Ishikawa (cell line): Measurements from ENCODE around the gene SH3BP5L.
A peak's percentile ranks its signal among the peaks of the same experiment; 100 is the strongest.

ENCODE experiments used
- CEBPB ChIP-seq: IDR thresholded peaks from 2 replicates; pipeline ENCODE4 v1.6.1; 2012
- CREB1 ChIP-seq: IDR thresholded peaks from 2 replicates; pipeline ENCODE4 v1.6.1; 2012; ENCODE audit warnings: low read depth
- EGR1 ChIP-seq: IDR thresholded peaks from 2 replicates; pipeline ENCODE4 v1.6.1; 2012
- EP300 ChIP-seq: IDR thresholded peaks from 2 replicates; pipeline ENCODE4 v1.6.1; 2012; ENCODE audit warnings: borderline replicate concordance
- FOXM1 ChIP-seq: IDR thresholded peaks from 2 replicates; pipeline ENCODE4 v1.6.1; 2012; ENCODE audit warnings: low read depth, borderline replicate concordance
- MAX ChIP-seq: IDR thresholded peaks from 2 replicates; pipeline ENCODE4 v1.6.1; 2012
- NFIC ChIP-seq: IDR thresholded peaks from 2 replicates; pipeline ENCODE4 v1.6.1; 2012
- RAD21 ChIP-seq: IDR thresholded peaks from 2 replicates; pipeline ENCODE4 v1.6.1; 2012; ENCODE audit warnings: low read depth
- REST ChIP-seq: IDR thresholded peaks from 2 replicates; pipeline ENCODE4 v1.6.1; 2012; ENCODE audit warnings: low read depth, mild to moderate bottlenecking
- TAF1 ChIP-seq: IDR thresholded peaks from 2 replicates; pipeline ENCODE4 v1.6.1; 2012; ENCODE audit warnings: low read depth, mild to moderate bottlenecking
- TCF12 ChIP-seq: IDR thresholded peaks from 2 replicates; pipeline ENCODE4 v1.6.1; 2012; ENCODE audit warnings: low read depth
- TEAD4 ChIP-seq: IDR thresholded peaks from 2 replicates; pipeline ENCODE4 v1.6.1; 2012
- USF1 ChIP-seq: IDR thresholded peaks from 2 replicates; pipeline ENCODE4 v1.6.1; 2012
- YY1 ChIP-seq: IDR thresholded peaks from 2 replicates; pipeline ENCODE4 v1.6.1; 2012; ENCODE audit warnings: low read depth
- ZBTB7A ChIP-seq: IDR thresholded peaks from 2 replicates; pipeline ENCODE4 v1.6.1; 2012; ENCODE audit warnings: low read depth

Gene SH3BP5L

GRCh38 chr1:248825909-248826760 is at the start of gene SH3BP5L:
Gene SH3BP5L, minus strand, starts transcription at chr1:248825915. Its CDS starts 980 bp downstream, at chr1:248824935.
- TF ChIP-seq NFIC (no peak), TCF12 (no peak; the same call in 1 of the 2 replicates), TEAD4 (no peak), CEBPB (no peak), ZBTB7A (no peak), EP300 (no peak), MAX (peak; percentile 75), EGR1 (peak; percentile 98), RAD21 (peak; percentile 50), REST (no peak), FOXM1 (no peak), CREB1 (peak; percentile 40), TAF1 (peak; percentile 82), USF1 (no peak), YY1 (peak; percentile 100)

GRCh38 chr1:248873993-248874533 is 48.3 kb upstream of the SH3BP5L start:
- TF ChIP-seq REST (no peak), YY1 (peak; percentile 67; the same call in 1 of the 2 replicates), EP300 (no peak), NFIC (no peak), CREB1 (peak; percentile 59; the same call in 1 of the 2 replicates), TAF1 (peak; percentile 11; the same call in 1 of the 2 replicates), TEAD4 (peak; percentile 93), TCF12 (peak; percentile 31), CEBPB (peak; percentile 69), RAD21 (no peak), FOXM1 (0 out of 2 replicates have a peak, but pooled peaks have one; percentile 35), USF1 (peak; percentile 14; the same call in 1 of the 2 replicates), EGR1 (no peak), ZBTB7A (no peak), MAX (peak; percentile 47)

GRCh38 chr1:248873409-248873992 is 47.8 kb upstream of the SH3BP5L start:
- TF ChIP-seq FOXM1 (no peak), CEBPB (peak; percentile 65), NFIC (peak; percentile 5; the same call in 1 of the 2 replicates), ZBTB7A (no peak), USF1 (no peak), REST (no peak), YY1 (peak; percentile 73; the same call in 1 of the 2 replicates), TAF1 (no peak; the same call in 1 of the 2 replicates), TEAD4 (peak; percentile 94), MAX (peak; percentile 6), CREB1 (peak; percentile 22; the same call in 1 of the 2 replicates), EP300 (peak; percentile 36; the same call in 1 of the 2 replicates), TCF12 (peak; percentile 41; the same call in 1 of the 2 replicates), RAD21 (0 out of 2 replicates have a peak, but pooled peaks have one; percentile 13)
